ENCODE measurements around the gene VASH2. TPM values are rescaled to one million over a fixed set of nuclear protein-coding genes. Genes with fewer than 3 reads are reported as not detected.

The VASH2 gene
- total RNA-seq, 1 donor from 2014 or later, result 1.2 TPM

DNA sequence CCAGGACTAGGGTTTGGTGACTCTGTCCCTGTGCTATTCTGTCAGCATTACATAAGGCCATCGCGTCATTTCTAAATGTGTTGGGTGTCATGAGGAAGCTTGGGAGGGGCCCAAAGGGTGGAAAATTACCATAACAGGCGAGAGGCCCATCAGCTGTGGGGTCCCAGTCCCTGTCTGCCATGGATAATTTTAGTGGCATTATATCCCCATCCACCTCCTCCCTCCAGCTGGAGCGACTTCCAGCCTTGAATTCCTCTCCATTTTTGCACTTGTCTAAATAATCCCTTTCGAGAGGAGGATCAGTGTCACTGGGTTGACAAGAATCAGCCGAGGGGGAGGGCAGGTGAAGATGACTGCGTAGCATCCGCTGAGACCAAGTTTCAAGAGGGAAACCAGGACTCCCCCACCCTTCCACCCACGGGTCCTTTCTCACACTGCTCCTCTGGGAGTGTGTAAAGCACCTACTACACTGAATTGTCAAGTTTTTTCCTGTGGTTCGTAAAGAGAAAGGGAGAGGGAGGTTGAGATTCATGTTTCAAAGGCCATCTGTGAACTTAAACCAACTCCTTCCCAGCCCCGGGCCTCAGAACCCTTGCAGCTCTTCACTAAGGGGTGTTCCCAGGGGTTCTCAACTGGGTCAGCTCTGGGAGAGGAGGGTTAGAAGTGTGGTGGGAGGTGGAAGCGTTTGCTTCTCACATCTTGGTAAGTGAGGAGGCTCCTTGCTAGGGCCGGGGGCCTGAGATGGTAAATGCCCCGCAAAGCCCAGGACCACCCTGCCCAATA lies 29.2 kb downstream of the VASH2 start:
- Histone ChIP-seq H3K36me3 (no peaks in the 10 kb centered on the region), H3K4me3 (no peak overlapping the region), H3K9me3 (replicated peaks) (no peaks in the 10 kb centered on the region), H3K4me1 (peaks cover 36% of the 10 kb centered on the region), H3K27ac (replicated peaks) (peak overlapping the region; percentile 57), H3K27me3 (ENCODE audit: low read depth) (no peaks in the 10 kb centered on the region)
- no peak for DNase-seq
- TF ChIP-seq, protein P1, sequence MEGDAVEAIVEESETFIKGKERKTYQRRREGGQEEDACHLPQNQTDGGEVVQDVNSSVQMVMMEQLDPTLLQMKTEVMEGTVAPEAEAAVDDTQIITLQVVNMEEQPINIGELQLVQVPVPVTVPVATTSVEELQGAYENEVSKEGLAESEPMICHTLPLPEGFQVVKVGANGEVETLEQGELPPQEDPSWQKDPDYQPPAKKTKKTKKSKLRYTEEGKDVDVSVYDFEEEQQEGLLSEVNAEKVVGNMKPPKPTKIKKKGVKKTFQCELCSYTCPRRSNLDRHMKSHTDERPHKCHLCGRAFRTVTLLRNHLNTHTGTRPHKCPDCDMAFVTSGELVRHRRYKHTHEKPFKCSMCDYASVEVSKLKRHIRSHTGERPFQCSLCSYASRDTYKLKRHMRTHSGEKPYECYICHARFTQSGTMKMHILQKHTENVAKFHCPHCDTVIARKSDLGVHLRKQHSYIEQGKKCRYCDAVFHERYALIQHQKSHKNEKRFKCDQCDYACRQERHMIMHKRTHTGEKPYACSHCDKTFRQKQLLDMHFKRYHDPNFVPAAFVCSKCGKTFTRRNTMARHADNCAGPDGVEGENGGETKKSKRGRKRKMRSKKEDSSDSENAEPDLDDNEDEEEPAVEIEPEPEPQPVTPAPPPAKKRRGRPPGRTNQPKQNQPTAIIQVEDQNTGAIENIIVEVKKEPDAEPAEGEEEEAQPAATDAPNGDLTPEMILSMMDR (IDR thresholded peaks at IDR 0.05; ENCODE audit: borderline replicate concordance), result no peak
- intact Hi-C loops (cut with micrococcal nuclease), result no loop called here

DNA sequence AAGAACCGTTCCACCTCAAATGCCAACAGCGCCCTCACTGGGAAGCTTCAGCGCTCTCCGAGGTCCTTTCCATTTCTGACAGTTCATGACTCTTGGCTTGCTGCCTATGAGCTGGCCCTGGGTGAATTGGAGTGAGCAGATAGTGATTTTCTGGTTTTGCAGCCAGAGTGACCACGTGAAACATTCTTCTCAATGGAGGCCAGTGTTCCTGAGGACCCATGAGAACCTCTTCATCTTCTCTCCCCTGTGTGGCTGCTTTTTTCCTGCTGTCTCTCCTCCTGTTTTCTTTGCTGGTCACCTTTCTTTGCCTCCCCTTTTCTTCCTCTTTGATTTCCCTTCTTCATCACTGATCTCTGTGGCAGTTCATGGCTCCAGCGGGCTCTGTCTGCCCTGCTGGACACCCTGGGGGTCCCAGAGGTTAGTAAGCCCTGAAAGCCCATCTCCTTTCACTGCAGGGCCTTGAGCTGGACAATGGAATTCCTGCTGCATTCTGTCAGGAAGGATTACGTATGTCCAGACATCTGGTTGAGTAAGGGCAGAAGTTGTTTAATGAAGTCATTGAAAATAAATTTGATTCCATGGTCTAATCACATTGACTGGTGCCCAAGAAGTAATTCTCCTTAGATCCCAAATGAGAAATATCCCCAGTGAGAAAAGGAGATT lies 29.9 kb downstream of the VASH2 start:
- H3K27ac ChIP-seq (replicated peaks), result peak overlapping the region; percentile 57
- H3K27me3 ChIP-seq (ENCODE audit: low read depth), result no peaks in the 10 kb centered on the region
- TF ChIP-seq, protein P1 (IDR thresholded peaks at IDR 0.05; ENCODE audit: borderline replicate concordance), result peak; percentile 18
- intact Hi-C loops (cut with micrococcal nuclease), result no loop called here
- DNase-seq, result peak; percentile 44
- peaks cover 36% of the 10 kb centered on the region for H3K4me1 ChIP-seq
- H3K36me3 ChIP-seq, result no peaks in the 10 kb centered on the region
- no peak overlapping the region for H3K4me3 ChIP-seq
- H3K9me3 ChIP-seq (replicated peaks), result no peaks in the 10 kb centered on the region

DNA sequence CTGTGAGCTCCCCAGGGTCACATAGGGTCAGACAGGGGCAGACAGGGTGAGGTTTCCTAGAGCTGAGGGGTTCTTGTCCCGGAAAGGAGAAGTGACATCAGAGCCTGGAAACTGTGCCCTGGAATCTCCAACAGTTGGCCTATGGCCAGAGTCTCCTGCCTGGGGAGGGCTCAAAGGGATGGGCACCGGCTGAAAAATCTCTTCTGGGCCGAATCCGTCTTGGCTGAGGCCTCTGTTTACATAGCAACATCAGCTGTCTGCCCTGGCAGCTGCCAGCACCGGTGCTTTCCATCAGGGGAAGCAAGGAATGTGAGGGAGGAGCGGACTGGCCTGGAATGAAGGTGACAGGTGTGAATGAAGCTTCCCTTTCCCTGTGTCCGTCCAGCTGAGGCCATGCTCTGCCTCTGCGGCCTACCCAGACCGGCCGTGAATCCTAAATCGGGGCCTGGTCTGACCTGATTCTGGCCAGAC lies 30.7 kb downstream of the VASH2 start:
- H3K27ac ChIP-seq (replicated peaks), result peak overlapping the region; percentile 57
- TF ChIP-seq, protein P1 (IDR thresholded peaks at IDR 0.05; ENCODE audit: borderline replicate concordance), result no peak
- no peaks in the 10 kb centered on the region for H3K27me3 ChIP-seq (ENCODE audit: low read depth)
- intact Hi-C loops (cut with micrococcal nuclease), result no loop called here
- peaks cover 36% of the 10 kb centered on the region for H3K4me1 ChIP-seq
- H3K4me3 ChIP-seq, result no peak overlapping the region
- H3K36me3 ChIP-seq, result no peaks in the 10 kb centered on the region
- DNase-seq, result peak; percentile 53
- no peaks in the 10 kb centered on the region for H3K9me3 ChIP-seq (replicated peaks)

DNA sequence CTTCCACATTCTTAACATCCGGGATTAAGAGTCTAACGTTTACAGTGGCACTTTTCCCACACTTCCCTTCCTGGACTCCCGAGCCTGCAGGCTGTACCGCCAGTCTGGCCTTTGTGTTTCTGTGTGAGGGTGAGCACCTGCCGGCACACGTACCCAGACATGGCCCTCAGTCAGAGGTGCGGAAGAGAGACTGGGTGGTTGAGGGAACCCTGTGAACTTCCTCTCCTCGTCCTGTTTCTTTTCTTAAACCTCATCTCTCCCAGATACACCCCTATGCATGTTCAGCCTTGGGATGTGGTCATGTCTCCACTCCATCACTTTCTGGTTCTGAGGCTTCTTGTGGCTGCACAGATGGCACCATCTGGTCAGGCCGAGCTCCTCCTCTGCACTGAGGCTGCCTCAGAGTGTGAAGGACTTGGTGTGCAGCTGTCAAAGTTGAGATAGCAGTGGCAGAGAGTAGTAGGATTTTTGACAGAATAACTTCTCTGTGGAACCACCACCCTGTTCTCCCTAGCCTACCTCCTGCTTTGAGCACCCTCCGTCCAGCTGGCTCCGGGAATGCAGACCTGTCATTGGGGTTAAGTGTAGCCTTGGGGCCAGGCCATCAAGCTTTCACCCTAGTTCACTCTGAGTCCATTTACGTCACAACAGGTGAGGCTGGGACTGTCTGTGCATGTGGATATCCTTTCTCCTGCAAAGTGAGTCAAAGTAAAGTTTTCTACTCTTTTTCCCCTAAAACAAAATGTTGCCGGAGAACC lies 31.4 kb downstream of the VASH2 start:
- Histone ChIP-seq H3K4me1 (peaks cover 36% of the 10 kb centered on the region), H3K4me3 (no peak overlapping the region), H3K36me3 (no peaks in the 10 kb centered on the region), H3K27me3 (ENCODE audit: low read depth) (no peaks in the 10 kb centered on the region), H3K27ac (replicated peaks) (peak overlapping the region; percentile 57), H3K9me3 (replicated peaks) (no peaks in the 10 kb centered on the region)
- intact Hi-C loops (cut with micrococcal nuclease), result no loop called here
- peak; percentile 32 for DNase-seq
- TF ChIP-seq, protein P1 (IDR thresholded peaks at IDR 0.05; ENCODE audit: borderline replicate concordance), result no peak

DNA sequence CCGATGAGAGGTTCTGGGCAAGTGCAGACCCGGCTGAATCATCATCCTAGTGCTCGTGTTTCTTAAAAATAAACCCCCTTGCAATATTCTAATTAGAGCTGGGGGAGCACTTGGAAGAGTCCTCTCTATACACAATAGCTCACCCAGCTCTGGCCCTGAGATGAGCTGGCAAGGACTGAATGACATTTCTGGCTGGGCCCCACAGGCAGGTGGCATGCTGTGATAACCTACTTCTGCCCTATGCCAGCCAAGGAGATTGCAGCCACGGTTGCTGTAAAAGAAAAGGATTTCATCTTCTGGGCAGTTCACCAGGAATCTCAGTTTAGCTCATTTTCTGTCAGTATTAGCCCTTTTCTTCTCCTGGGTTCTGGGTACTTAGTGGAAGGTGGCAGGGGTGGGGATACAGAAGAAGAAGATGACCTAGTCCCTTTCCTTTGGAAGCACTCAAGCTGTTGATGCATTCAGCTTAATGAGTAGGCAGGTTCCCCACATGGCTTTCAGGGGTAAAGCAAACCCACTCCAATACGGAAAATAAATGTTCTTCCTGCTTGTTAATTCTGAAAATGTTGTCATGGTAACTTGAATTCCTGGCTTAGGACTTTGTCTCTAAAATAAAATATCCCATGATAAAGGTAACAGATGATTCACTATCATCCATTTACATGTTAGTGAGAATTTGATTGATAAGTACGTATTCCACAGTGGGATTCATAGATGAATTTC lies 32.2 kb downstream of the VASH2 start:
- H3K4me3 ChIP-seq, result no peak overlapping the region
- no peaks in the 10 kb centered on the region for H3K27me3 ChIP-seq (ENCODE audit: low read depth)
- intact Hi-C loops (cut with micrococcal nuclease), result no loop called here
- no peak overlapping the region for H3K27ac ChIP-seq (replicated peaks)
- DNase-seq, result no peak
- TF ChIP-seq, protein P1 (IDR thresholded peaks at IDR 0.05; ENCODE audit: borderline replicate concordance), result no peak
- H3K9me3 ChIP-seq (replicated peaks), result no peaks in the 10 kb centered on the region
- peaks cover 36% of the 10 kb centered on the region for H3K4me1 ChIP-seq
- no peaks in the 10 kb centered on the region for H3K36me3 ChIP-seq

Data from left ventricle myocardium inferior (tissue), 1 donor.